ENCODE measurements around the gene PIGH.
"Not testable (repeated sequence)": the region's sequence is repeated elsewhere in the genome, so short reads cannot be mapped to it uniquely, and the experiment has no call there.

Gene PIGH, protein sequence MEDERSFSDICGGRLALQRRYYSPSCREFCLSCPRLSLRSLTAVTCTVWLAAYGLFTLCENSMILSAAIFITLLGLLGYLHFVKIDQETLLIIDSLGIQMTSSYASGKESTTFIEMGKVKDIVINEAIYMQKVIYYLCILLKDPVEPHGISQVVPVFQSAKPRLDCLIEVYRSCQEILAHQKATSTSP

DNA sequence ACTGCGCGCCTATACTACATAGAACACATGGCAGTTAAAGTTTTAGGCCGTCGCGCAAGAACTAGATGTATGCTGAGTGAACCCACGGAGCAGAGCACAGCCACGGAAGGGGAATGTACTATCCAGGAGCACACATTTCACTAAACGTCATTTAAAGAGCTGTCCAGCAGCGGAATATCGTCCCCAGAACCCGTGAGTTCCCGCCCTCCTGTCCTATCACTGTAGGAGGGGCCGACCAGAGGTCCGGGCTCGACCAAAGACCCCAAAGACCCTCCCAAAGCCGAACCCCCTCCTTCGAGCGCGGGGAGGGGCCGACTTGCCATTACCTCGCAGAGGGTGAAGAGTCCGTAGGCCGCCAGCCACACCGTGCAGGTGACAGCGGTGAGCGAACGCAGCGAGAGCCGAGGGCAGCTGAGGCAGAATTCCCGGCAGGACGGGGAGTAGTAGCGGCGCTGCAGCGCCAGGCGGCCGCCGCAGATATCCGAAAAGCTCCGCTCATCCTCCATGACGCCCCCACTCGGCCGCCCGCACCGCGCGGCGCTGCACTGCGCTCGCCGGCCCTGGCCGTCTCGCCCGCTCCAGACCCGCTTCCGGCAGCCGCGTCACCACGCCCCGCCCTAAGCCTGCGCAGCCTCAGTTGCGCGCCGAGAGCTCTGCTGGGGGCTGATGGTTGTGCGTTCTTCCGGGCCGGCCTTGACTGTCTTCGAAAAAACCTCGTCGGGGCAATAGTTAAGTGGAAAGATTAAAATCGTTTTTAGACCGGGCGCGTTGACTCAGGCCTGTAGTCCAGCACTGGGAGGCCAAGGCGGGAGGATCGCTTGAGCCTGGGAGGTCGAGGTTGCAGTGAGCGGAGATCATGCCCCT lies at the start of gene PIGH:
Gene PIGH (minus strand): TSS at position 571 of the 864 bp plus-strand sequence. CDS start 65 bp downstream, at position 506.
- no peak for FAIRE-seq

DNA sequence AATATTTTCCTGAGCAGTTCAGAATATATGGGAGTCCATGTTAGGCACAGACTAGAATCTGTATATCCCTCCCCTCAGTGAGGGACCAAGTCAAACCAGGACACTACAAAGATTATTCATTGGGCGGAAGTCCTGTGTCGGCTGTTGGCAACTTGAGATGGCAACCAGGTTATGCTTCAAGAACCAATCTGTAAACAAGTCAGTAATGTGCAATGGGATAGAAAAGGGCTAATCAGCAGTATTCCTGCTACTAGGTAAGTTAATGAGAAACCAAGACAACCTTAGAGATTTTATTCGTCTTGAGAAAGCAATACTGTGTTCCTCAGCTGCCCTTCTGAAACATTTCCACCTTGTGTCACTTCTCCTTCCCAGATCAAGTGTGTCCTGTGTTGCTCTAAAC lies 46.1 kb upstream of the PIGH start:
- no peak for FAIRE-seq

DNA sequence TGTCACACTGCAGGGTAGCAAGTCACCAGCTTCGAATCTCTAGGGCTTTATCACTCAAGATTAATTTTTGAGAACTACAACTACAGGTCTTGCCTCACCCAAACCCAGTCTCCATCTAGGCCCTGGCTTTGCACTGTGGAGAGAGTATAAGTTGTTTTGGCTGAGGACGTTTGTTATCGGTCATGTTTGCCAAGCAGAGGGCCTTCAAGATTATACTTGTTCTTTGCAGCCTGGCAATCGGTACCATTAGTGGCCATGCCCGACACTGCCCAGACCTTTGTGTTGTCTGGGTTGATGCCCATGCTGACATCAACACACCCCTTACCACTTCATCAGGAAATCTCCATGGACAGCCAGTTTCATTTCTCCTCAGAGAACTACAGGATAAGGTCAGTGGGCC lies 45.3 kb upstream of the PIGH start:
- no peak for FAIRE-seq

DNA sequence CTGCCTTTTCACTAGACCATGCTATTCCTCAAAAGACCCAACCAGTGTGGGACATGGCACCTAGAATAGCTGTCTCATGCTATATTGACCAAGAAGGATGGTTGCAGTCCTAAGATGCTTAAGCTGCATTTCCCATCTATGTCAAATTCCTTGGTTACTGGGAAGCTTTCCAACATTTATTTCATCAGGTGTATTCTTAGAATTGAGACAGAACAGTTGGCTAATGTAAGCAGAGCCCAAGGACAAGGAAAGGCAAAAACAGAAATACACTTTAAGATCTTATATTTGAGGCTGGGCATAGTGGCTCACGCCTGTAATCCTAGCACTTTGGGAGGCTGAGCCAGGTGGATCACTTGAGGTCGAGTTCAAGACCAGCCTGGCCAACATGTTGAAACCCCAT lies 44.4 kb upstream of the PIGH start:
- no peak for FAIRE-seq

DNA sequence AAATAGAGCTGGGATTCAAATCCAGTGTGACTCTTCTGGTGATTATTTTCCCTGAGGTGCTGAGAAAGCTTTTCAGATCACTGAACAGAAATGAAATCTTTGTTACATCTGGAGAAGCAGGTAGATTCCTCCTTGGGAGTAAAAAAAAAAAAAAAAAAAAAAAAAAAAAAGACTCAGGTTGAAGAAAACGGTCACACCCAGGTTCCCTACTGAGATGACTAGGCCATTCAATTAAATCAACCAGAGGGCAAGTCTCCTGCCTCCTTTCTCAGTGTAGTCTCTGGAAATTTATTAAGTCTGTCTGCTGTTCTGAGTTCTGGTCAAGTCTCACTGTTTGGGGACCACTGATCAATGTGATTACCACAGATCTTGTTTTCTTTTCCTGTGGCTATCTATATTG lies 43.6 kb upstream of the PIGH start:
- FAIRE-seq, result no peak

DNA sequence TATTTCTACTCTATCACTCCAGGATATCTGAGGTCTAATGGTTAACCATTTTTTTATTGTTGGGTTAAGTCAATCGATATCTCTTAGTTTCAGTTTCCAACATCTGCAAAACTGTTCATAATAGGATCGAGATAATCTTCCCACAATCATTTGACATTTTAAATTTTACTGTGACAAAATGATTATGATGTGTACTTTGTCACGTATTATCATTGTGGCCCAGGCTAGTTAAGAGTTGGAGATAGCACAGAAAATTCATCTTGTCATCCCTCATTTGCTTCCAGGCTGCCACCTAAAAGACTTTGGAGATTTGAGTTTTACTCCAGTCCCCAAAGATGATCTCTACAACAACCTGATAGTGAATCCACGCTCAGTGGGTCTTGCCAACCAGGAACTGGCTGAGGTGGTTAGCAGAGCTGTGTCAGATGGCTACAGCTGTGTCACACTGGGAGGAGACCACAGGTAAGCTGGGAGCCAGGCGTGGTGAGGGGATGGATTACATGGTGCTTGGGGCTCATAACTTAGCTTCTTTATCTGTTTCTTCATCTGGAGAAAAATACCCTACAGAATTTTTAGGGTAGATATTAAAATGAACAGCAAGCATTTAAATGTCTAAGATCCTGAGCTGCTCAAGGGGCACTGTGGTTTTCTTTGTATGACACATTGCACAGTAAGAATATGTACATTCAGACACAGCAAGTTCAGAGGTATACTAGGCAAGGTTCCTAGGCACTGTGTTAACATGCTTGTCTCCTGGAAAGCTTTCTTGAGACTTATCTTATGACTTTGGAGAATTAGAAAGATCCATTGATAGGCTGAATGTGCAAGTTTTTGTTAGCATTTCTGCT lies 42.1 kb upstream of the PIGH start:
- FAIRE-seq, result no peak

DNA sequence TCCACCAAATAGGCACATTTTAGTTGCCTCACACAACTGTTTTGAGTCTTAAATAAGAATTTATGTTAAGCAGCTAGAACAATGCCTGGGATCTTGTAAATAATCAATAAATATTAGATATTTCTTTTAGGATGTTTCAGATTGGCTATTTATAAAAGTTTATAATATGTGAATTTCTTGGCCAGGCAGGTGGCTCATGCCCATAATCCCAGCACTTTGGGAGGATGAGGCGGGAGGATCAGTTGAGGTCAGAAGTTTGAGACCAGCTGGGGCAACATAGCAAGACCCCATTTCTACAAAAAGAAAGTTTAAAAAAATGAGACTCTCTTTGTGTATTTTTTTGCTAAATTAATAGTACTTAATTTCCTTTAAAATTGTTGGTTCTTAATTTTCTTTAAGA lies 41.4 kb upstream of the PIGH start:
- FAIRE-seq, result no peak

DNA sequence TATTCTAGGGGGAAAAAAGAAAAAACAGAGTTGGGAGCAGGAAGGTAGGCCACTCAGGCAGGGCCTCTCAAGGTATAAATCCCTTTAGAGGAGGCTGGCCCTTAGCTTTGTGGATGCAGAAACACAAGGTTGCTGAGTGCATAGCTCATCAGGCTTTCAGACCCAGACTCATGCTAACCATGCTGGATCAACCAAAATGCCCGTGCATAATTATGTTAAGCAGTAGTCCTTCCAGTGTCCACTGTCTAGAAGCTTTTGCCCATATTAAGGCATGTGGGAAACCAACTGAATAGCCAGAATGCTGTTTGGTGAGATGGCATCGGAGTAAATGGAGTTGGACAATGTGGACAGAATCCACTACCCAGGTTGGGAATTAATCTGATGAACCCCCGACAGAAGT lies 38.6 kb upstream of the PIGH start:
- no peak for FAIRE-seq

DNA sequence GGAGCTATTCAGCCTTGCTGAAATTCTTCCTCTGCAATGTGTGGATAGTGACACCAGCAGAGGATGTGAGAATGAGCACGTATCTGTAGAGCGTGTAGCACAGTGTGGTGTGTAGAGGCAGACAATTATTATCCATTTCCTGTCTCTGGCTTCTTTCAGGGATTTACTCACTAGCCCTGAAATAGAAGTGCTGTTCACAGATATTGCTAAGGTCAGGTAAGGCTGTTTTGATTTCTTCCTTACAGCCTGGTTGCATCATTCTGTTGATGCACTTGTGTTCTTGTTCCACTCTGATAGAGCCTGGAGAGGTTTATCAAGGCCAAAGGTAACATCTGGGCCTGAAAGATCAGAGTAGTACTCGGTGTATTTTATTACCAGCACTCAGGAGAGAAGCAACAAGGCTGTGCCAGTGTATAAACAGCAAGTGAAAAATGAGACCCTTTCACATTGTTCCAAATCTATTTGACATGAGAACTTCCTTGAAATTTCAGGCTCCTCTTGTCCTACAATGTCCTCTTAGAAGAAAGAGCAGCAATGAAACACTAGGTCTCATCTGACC lies 36.4 kb upstream of the PIGH start:
- no peak for FAIRE-seq

DNA sequence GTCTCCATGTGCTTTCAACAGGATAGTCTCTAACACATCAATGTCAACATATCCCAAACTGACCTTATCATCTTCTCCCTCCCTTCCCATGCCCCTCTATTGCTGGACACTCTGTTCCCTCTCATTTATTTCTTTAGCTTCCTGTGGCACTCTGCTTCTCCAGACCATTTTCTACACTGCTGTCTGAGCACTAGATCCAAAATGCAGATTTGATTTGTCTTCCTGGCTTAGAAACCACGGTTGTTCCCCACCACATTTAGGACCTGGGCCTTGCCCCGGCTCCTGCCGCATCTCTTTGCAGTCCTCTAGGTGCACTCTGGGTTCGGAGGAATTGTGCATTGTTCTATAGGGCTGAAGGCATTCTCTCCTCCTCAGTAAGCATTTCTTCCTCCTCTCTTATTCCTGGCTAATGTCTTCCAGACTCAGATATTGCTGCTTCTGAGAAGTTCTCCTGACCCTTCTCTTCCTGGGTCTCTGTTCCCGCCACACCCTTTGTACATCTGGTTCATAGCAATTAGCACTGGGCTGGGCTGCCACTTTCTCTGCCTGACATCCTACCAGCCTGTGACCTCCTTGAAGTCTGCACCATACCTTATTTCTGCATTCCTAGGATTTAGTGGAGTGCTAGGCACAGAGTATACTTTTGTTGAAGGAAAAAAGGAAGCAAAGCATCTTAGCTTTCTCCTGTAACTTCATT lies 33.5 kb upstream of the PIGH start:
- no peak for FAIRE-seq

DNA sequence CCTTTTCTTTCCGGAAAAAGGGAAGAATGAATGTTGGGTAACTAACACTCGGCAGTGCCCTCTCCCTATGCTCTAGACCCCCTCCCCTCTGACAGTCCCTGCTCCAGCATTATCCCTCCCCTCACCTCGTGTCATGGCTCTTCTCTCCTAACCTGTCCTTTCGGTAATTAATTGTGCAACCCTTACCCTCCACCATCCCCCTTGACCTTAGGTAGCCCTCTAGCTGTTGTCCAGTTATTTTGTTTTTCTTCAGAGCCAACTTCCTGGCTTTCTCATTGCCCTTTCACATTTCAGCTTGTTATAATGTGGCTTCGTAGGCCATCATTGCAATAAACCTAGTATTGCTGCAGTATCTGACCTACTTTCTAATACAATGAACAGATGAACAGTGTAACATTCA lies 30.9 kb upstream of the PIGH start:
- no peak for FAIRE-seq

DNA sequence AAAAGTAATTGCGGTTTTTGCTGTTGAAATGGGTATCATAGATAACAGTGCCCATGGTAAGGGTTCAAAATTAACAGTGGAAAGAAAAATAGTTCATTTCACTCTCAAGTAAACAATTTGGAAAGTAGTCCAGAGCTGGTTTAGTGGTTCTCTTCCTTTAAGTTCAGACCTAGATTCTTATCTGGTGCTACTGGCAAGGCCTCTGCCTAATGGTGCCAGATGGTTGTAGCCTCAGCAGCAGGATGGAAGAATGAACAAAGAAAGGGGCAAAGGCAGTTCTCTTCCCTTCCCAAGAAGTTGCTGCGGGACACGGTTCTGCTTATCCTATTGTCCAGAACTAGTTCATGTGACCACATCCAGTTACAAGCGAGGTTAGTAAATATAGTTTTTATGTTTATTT lies 30.1 kb upstream of the PIGH start:
- no peak for FAIRE-seq

DNA sequence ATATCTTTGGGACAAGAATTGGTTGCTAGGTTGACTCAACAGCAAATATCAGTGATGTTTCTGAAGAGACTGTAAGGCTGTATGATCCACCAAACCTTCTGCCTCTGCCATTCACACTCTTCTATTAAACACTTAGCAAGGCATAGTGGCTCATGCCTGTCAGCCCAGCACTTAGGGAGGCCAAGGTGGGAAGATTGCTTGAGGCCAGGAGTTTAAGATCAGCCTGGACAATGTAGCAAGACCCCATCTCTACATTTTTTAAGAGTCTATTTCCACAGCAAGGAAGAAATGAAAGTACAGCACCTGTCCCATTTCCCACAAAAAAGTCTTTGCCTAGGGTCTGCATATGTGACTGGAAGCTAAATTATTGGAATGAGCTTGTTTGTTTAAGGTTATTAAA lies 27.5 kb upstream of the PIGH start:
- FAIRE-seq, result no peak

DNA sequence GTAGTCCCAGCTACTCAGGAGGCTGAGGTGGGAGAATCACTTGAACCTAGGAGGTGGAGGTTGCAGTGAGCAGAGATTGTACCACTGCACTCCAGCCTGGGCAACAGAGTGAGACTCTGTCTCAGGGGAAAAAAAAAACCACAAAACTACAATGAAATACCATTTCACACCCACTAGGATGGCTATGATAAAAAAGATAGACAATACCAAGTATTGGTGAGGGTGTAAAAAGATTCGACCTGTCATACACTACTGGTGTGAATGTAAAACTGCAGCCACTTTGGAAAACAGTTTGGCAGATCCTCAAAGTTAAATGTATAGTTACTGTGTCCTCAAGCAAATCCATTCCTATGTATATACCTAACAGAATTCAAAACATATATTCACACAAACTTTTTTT lies 26.1 kb upstream of the PIGH start:
- not testable (repeated sequence) for FAIRE-seq

DNA sequence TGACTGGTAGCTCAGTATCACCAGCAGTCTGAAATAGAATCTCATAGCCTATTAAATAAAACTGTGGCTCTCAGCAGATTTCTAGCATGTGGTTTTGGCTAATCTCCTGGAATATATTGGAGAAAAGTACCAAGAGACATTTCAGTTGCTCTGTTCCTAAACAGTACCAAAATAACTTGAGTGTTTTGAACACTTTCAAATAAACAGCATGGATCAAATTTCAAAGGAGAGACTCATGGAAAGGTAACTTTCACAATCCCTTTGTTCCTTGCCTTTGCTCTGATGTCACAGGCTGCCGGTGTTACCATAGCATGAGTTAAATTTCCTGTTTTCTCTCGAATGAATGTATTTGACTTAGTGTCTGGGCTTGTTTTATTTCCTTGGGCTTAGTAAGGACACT lies 23.0 kb upstream of the PIGH start:
- FAIRE-seq, result no peak

DNA sequence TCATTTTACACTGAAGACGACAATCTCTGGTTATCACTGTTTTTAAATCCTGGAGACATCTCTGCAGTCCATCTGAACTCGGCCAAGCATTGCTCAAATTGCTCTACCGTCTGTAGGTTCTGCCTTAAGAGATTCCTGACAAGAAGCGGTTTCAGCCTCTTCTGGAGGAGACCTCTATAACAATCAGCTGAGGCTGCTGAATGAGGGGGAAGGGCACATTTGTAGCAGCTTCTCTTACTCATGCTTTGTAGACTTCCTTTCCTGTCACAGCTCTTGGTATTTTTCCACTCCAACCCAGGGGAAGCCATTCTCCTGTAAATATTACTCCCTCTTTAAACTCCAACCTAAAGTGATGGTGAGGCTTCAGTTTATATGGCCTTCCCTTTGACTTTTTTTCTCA lies 22.6 kb upstream of the PIGH start:
- no peak for FAIRE-seq

DNA sequence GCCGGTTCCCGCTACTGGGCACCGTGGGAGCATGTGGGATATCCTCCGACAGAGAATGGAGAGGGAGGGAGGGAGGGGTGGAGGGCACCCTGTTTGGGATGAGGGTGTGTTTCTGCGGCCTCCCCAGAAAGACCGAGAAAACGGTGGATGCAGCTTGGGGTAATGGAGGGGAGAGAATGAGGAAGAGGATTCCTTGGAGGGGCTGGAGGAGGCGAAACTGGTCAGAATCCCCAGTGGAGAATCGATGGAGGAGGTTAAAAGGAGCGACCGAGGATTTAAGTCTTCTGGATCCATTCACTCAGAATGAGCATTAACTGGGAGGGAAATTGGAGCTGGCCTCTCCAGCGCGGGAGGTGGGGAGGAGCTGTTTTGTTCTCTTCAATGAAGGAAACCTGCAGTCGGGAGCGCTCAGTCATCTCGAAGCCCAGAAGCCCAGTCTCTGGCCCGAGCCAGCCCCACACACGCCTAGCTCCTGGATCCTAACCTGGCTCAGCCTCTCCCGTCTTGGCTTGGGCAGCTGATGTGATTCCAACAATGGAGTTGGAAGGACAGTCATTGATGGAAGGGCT lies 20.2 kb upstream of the PIGH start:
- FAIRE-seq, result no peak

DNA sequence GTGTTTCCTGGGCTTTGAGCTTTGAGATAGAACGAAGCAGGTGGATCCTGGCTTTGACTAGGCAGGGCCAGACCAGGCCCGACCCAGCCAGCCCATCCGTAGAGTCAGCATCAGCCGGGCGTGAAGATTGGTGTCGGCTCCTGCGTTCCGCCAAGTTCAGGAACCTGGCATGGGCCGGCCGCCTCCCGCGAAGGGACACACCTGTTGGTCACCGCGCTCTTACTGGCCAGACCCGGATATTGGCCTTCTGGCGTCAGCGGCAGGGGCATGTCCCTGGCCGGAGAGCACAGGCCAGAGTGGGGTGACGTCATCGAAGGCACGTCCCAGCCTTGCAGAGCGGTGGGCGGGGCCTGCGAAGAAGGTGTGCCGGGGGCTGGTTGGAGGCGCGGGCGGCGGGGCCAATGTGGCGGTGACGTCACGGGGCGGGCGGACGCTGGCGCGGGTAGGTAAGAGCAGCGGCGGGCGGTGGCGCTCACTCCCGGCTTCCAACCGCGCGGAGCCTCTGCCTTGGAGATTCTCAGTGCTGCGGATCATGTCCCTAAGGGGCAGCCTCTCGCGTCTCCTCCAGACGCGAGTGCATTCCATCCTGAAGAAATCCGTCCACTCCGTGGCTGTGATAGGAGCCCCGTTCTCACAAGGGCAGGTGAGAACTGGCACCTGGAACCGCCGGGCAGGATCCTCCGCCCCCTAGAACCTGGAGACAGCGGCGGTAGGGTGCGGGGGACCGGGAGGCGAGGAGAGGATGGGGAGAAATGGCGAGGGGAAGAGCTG lies 19.6 kb upstream of the PIGH start, which contains the start of gene ARG2:
Gene ARG2 (plus strand): TSS at position 475 of the 771 bp plus-strand sequence. CDS start 58 bp downstream, at position 533.
- no peak for FAIRE-seq

DNA sequence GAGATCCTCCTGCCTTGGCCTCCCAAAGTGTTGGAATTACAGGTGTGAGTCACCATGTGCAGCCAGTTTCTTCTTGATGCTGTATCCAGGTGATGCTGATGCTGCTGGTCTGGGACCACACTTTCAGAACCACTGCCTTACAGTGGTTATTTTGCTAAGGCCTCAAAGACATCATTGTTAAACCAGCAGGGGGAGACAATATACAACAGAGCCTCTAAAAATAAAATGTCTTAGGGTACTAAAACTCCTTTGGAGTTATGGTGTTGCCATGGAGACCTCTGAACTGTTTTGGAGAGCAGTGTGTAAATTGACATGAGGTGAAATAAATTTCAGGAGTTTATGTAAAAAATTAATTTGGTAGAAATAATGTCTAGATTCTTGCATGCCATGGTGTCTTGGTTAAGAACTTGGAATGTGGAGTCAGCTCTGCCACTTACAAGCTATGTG lies 18.6 kb upstream of the PIGH start:
- no peak for FAIRE-seq

DNA sequence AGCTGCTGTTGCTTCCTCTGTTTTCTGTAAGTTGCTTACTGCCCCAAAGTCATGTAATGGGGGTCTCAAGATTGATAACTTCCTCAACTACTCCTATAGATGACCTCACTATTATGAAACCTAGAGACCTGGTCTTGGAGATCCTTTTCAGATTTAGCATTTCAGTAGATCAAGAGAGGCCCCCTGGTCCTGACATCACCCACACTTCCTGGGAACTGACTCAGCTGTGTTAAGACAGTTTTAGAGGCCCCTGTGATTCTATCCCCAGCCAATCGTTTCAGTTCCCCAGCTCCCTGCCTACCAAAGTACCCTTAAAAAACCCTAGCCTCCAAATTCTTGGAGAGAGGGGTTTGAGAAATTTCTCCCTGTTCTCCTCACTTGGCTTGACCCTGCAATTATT lies 10.4 kb upstream of the PIGH start:
- FAIRE-seq, result no peak

DNA sequence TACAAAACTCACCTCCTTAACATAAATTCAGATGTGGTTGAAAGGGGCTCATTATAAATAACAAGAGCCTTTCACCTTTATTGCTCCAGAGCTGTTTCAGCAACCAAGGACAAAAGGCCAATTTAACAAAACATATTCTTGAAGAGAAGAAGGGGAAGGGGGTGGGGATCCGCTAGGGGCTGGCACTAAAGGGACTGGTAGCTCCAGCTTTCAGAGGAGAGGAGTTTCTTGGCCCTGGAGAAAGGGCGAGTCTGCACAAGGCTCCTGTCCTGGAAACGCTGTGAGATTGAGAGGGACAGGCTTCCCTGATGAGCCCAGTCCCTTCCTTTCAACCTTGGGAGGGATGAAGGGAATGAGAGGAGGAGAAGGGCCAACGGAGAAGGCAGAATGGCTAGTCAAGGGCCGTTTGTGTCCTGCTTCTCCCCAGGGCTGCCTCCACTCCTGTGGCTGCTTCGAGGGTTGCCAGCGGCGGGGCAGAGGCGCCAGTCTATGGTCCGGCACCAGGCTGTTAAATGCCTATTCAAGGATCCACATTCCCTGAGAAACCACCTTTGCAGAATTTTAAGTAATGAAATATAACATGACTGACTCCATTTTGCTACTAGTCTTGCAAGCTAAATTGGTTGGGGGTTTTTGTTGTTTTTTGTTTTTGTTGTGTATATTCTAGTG lies 9.7 kb upstream of the PIGH start:
- FAIRE-seq, result no peak

Measured in colon (tissue), 2 donors.